Measurements from ENCODE around the gene ZNF709. TPM values are rescaled to one million over a fixed set of nuclear protein-coding genes. Genes with fewer than 3 reads are reported as not detected.
"Not testable (repeated sequence)": the region's sequence is repeated elsewhere in the genome, so short reads cannot be mapped to it uniquely, and the experiment has no call there.

Gene ZNF709
- total and polyA plus RNA-seq, 3 donors from 2014 or later, result 8.1 to 21.7 (median 14.6) TPM

- Histone ChIP-seq H3K9me3 (no peaks in the 10 kb centered on the region), H3K4me1 (no peaks in the 10 kb centered on the region), H3K4me3 (peak overlapping the region in 1 of 2 donors; percentile 70), H3K27ac (no peak overlapping the region), H3K36me3 (ENCODE audit: low read depth, missing control alignments) (no peaks in the 10 kb centered on the region), H3K27me3 (no peaks in the 10 kb centered on the region)
- intact Hi-C loops (cut with DNase I; ENCODE audit: low total_unique reads), result no loop called here
- WGBS, 2 donors, result 66 to 71% methylated on average over 3 of the region's 3 CpGs
- no peak for DNase-seq
- TF ChIP-seq POLR2A (IDR thresholded peaks at IDR 0.05) (no peak), CTCF (IDR thresholded peaks at IDR 0.05) (no peak)
Measured at GRCh38 chr19:12494260-12494860, 9.7 kb upstream of the ZNF709 start.

GRCh38 chr19:12486265-12486783 lies 1.7 kb upstream of the ZNF709 start:
- H3K27me3 ChIP-seq; DNase-seq; intact Hi-C loops (cut with DNase I; ENCODE audit: low total_unique reads); H3K9me3 ChIP-seq; H3K36me3 ChIP-seq (ENCODE audit: low read depth, missing control alignments); H3K4me1 ChIP-seq; H3K27ac ChIP-seq; H3K4me3 ChIP-seq: not testable (repeated sequence)
- WGBS, 2 donors, result 89 to 94% methylated on average over 1 of the region's 1 CpG

- no peaks in the 10 kb centered on the region for H3K9me3 ChIP-seq
- H3K36me3 ChIP-seq (ENCODE audit: low read depth, missing control alignments), result no peaks in the 10 kb centered on the region
- peak overlapping the region in 1 of 2 donors; percentile 81 for H3K27ac ChIP-seq
- no peak overlapping the region for H3K4me3 ChIP-seq
- intact Hi-C loops (cut with DNase I; ENCODE audit: low total_unique reads), result no loop called here
- peaks cover 6% of the 10 kb centered on the region for H3K4me1 ChIP-seq
- DNase-seq, result no peak
- no peak for TF ChIP-seq POLR2A (IDR thresholded peaks at IDR 0.05)
- no peak for TF ChIP-seq CTCF (IDR thresholded peaks at IDR 0.05)
- H3K27me3 ChIP-seq, result no peaks in the 10 kb centered on the region
- 59 to 61% methylated on average over 3 of the region's 3 CpGs for WGBS, 2 donors
Measured at GRCh38 chr19:12485571-12485970, 955 bp upstream of the ZNF709 start.

- TF ChIP-seq POLR2A (IDR thresholded peaks at IDR 0.05) (no peak), CTCF (IDR thresholded peaks at IDR 0.05) (no peak)
- no peaks in the 10 kb centered on the region for H3K27me3 ChIP-seq
- DNase-seq, result no peak
- no peaks in the 10 kb centered on the region for H3K36me3 ChIP-seq (ENCODE audit: low read depth, missing control alignments)
- H3K9me3 ChIP-seq, result no peaks in the 10 kb centered on the region
- peak overlapping the region; percentile 82 to 96 for H3K4me3 ChIP-seq
- H3K27ac ChIP-seq, result peak overlapping the region; percentile 14 to 81
- intact Hi-C loops (cut with DNase I; ENCODE audit: low total_unique reads), result no loop called here
- peaks cover 6% of the 10 kb centered on the region for H3K4me1 ChIP-seq
- 1 to 2% methylated on average over 10 to 11 of the region's 11 CpGs for WGBS, 2 donors
Measured at GRCh38 chr19:12485052-12485416, 418 bp upstream of the ZNF709 start.

GRCh38 chr19:12484011-12484370 lies 625 bp downstream of the ZNF709 start:
- TF ChIP-seq CTCF (IDR thresholded peaks at IDR 0.05) (no peak), POLR2A (IDR thresholded peaks at IDR 0.05) (no peak)
- intact Hi-C loops (cut with DNase I; ENCODE audit: low total_unique reads), result no loop called here
- Histone ChIP-seq H3K27me3 (no peaks in the 10 kb centered on the region), H3K36me3 (ENCODE audit: low read depth, missing control alignments) (no peaks in the 10 kb centered on the region), H3K4me1 (peaks cover 6% of the 10 kb centered on the region), H3K9me3 (no peaks in the 10 kb centered on the region), H3K4me3 (peak overlapping the region; percentile 82 to 96), H3K27ac (peak overlapping the region; percentile 51 to 81)
- DNase-seq, result no peak
- 0 to 1% methylated on average over 13 of the region's 13 CpGs for WGBS, 2 donors

All from testis (tissue), 3 donors.